SK-N-MC (cell line): ENCODE measurements around the gene ZC3H7B.

Source experiments
- DNase-seq: peaks from one replicate; pipeline ENCODE4 v3.0.0-alpha.2; 2011; ENCODE audit warnings: low read depth, low spot score
- H3K27ac ChIP-seq: fragments of 200-600 bp; sonication (generic); 2 replicates; pipeline ENCODE4 v1.5.1; 2016; ENCODE audit warnings: mixed run types
- H3K36me3 ChIP-seq: fragments of 200-600 bp; sonication (generic); 2 replicates; pipeline ENCODE4 v1.6.1; 2017; ENCODE audit warnings: antibody characterized with exemption, low read length, mixed read lengths; ENCODE audit not compliant: insufficient read depth
- H3K4me3 ChIP-seq: fragments of 200-600 bp; sonication (generic); 2 replicates; pipeline ENCODE4 v1.5.1; 2016
- H3K9ac ChIP-seq: fragments of 200-600 bp; sonication (generic); 2 replicates; pipeline ENCODE4 v1.8.0; 2017; ENCODE audit warnings: mixed run types, mixed read lengths; ENCODE audit not compliant: insufficient read length
- H3K9me3 ChIP-seq: fragments of 200-600 bp; sonication (generic); 2 replicates; pipeline ENCODE4 v1.6.1; 2017; ENCODE audit warnings: low read depth, mild to moderate bottlenecking, antibody characterized with exemption, low read length, moderate library complexity, mixed read lengths
- EZH2 ChIP-seq: fragments of 200-600 bp; sonication (generic); IDR thresholded peaks from one replicate; pipeline ENCODE4 v1.6.1; 2017; ENCODE audit warnings: antibody characterized with exemption
- FOXP2 ChIP-seq: optimal IDR thresholded peaks from 2 replicates; pipeline ENCODE3; 2011; ENCODE audit warnings: mild to moderate bottlenecking, moderate library complexity; ENCODE audit not compliant: insufficient read depth; ENCODE audit errors: extremely low read length, control extremely low read depth
- POLR2AphosphoS5 ChIP-seq: IDR thresholded peaks from 2 replicates; pipeline ENCODE4 v1.6.1; 2012; ENCODE audit warnings: mild to moderate bottlenecking, low read depth, low read length, borderline replicate concordance

Gene ZC3H7B

GRCh38 chr22:41296826-41297667 lies 4.3 kb upstream of the ZC3H7B start:
- TF ChIP-seq POLR2AphosphoS5: no peak
- no peak for TF ChIP-seq FOXP2
- no peak for TF ChIP-seq EZH2
- no peak overlapping the region for H3K4me3 ChIP-seq
- no peak for DNase-seq
- no peak overlapping the region for H3K27ac ChIP-seq
- no peaks in the 10 kb centered on the region for H3K9me3 ChIP-seq
- H3K36me3 ChIP-seq: no peaks in the 10 kb centered on the region
- no peak overlapping the region for H3K9ac ChIP-seq

GRCh38 chr22:41300661-41301060 lies 664 bp upstream of the ZC3H7B start:
- no peak for DNase-seq
- Histone ChIP-seq H3K27ac (no peak overlapping the region), H3K4me3 (peak overlapping the region; percentile 86), H3K9me3 (no peaks in the 10 kb centered on the region), H3K9ac (peak overlapping the region; percentile 98), H3K36me3 (peaks cover 4% of the 10 kb centered on the region; the same call in 1 of the 2 replicates)
- no peak for TF ChIP-seq POLR2AphosphoS5

- TF ChIP-seq EZH2: no peak
- TF ChIP-seq FOXP2: no peak
- TF ChIP-seq POLR2AphosphoS5: no peak
- H3K9ac ChIP-seq: peak overlapping the region; percentile 98
- DNase-seq: no peak
- H3K9me3 ChIP-seq: no peaks in the 10 kb centered on the region
- H3K4me3 ChIP-seq: peak overlapping the region; percentile 86
- peak overlapping the region; percentile 78 for H3K27ac ChIP-seq
- peaks cover 4% of the 10 kb centered on the region; the same call in 1 of the 2 replicates for H3K36me3 ChIP-seq
Observed at GRCh38 chr22:41302021-41302767, 869 bp downstream of the ZC3H7B start.

- Histone ChIP-seq H3K4me3 (peak overlapping the region; percentile 86), H3K9me3 (no peaks in the 10 kb centered on the region), H3K9ac (peak overlapping the region; percentile 98), H3K27ac (peak overlapping the region; percentile 78), H3K36me3 (peaks cover 4% of the 10 kb centered on the region; the same call in 1 of the 2 replicates)
- TF ChIP-seq POLR2AphosphoS5: no peak
- TF ChIP-seq FOXP2: no peak
- no peak for TF ChIP-seq EZH2
- no peak for DNase-seq
Observed at GRCh38 chr22:41302811-41303210, 1.5 kb downstream of the ZC3H7B start.

GRCh38 chr22:41305646-41306045 lies 4.3 kb downstream of the ZC3H7B start:
- Histone ChIP-seq H3K9me3 (no peaks in the 10 kb centered on the region), H3K4me3 (no peak overlapping the region), H3K27ac (0 out of 2 replicates have a peak overlapping the region, but pooled peaks have one; percentile 35), H3K36me3 (peaks cover 9% of the 10 kb centered on the region; the same call in 1 of the 2 replicates), H3K9ac (no peak overlapping the region)
- no peak for TF ChIP-seq POLR2AphosphoS5
- TF ChIP-seq FOXP2: no peak
- no peak for TF ChIP-seq EZH2
- no peak for DNase-seq

GRCh38 chr22:41308054-41308453 lies 6.7 kb downstream of the ZC3H7B start:
- Histone ChIP-seq H3K4me3 (no peak overlapping the region), H3K27ac (peak overlapping the region; percentile 25; the same call in 1 of the 2 replicates), H3K9ac (no peak overlapping the region), H3K36me3 (peaks cover 9% of the 10 kb centered on the region; the same call in 1 of the 2 replicates), H3K9me3 (no peaks in the 10 kb centered on the region)
- TF ChIP-seq POLR2AphosphoS5 (no peak), FOXP2 (no peak), EZH2 (no peak)
- no peak for DNase-seq

- DNase-seq: no peak
- no peak overlapping the region for H3K4me3 ChIP-seq
- 0 out of 2 replicates have a peak overlapping the region, but pooled peaks have one; percentile 25 for H3K27ac ChIP-seq
- H3K36me3 ChIP-seq: peaks cover 9% of the 10 kb centered on the region; the same call in 1 of the 2 replicates
- H3K9ac ChIP-seq: no peak overlapping the region
- no peak for TF ChIP-seq EZH2
- H3K9me3 ChIP-seq: no peaks in the 10 kb centered on the region
Observed at GRCh38 chr22:41308544-41308947, 7.2 kb downstream of the ZC3H7B start.

GRCh38 chr22:41310336-41310735 lies 9.0 kb downstream of the ZC3H7B start:
- no peak for TF ChIP-seq EZH2
- no peak for TF ChIP-seq POLR2AphosphoS5
- no peak for DNase-seq
- H3K27ac ChIP-seq: no peak overlapping the region
- H3K9me3 ChIP-seq: no peaks in the 10 kb centered on the region
- H3K9ac ChIP-seq: no peak overlapping the region
- no peak overlapping the region for H3K4me3 ChIP-seq
- H3K36me3 ChIP-seq: 0 out of 2 replicates have a peak, but pooled peaks cover 5% of the 10 kb centered on the region

- DNase-seq: no peak
- TF ChIP-seq POLR2AphosphoS5 (no peak), EZH2 (no peak), FOXP2 (no peak)
- no peaks in the 10 kb centered on the region for H3K9me3 ChIP-seq
Observed at GRCh38 chr22:41311487-41311886, 10.2 kb downstream of the ZC3H7B start.

More at GRCh38 chr22:41311487-41311886, 10.2 kb downstream of the ZC3H7B start:
- Histone ChIP-seq H3K27ac (no peak overlapping the region), H3K9ac (no peak overlapping the region), H3K36me3 (peaks cover 5% of the 10 kb centered on the region; the same call in 1 of the 2 replicates), H3K4me3 (no peak overlapping the region)
